Ovary (tissue), 9 donors: Measurements from ENCODE around the gene LRMDA. TPM values are rescaled to one million over a fixed set of nuclear protein-coding genes. Genes with fewer than 3 reads are reported as not detected.

Experiments
- DNase-seq, 5 donors: peaks; one replicate each; pipeline ENCODE4 v3.0.0-alpha.2; 2019 to 2020
- H3K27ac ChIP-seq, 2 donors: fragments of 200-600 bp; one replicate each; pipeline versions ENCODE4 v1.5.1 to v1.8.0; 2019 to 2022
- H3K27me3 ChIP-seq: fragments of 200-600 bp; one replicate; pipeline ENCODE4 v1.8.0; 2022
- H3K36me3 ChIP-seq: fragments of 200-600 bp; sonication (generic); one replicate; pipeline ENCODE4 v1.5.1; 2019
- H3K4me1 ChIP-seq: one replicate; pipeline ENCODE4 v1.8.1; 2013; ENCODE audit warnings: mild to moderate bottlenecking, moderate library complexity; ENCODE audit not compliant: insufficient read depth
- H3K4me3 ChIP-seq: fragments of 200-600 bp; sonication (generic); one replicate; pipeline ENCODE4 v1.5.1; 2017
- H3K9me3 ChIP-seq, 2 donors: fragments of 200-600 bp in 1 of 2; sonication (generic) in 1 of 2; one replicate each; pipeline versions ENCODE4 v1.5.1 to v1.8.1; 2013 to 2019; ENCODE audit warnings: mild to moderate bottlenecking in 1 of 2, moderate library complexity in 1 of 2
- EP300 ChIP-seq: sonication (generic); formaldehyde crosslinking; IDR thresholded peaks from one replicate; pipeline ENCODE4 v1.6.1; 2017; ENCODE audit warnings: antibody characterized with exemption
- POLR2A ChIP-seq: fragments of 450-650 bp; IDR thresholded peaks from one replicate; pipeline ENCODE4 v1.6.1; 2017; ENCODE audit warnings: antibody characterized with exemption, mild to moderate bottlenecking, moderate library complexity
- WGBS, 3 donors: extraction: QIAGEN DNeasy Blood & Tissue Kit in 1 of 3; methylation state at CpG; one replicate each; pipeline versions ENCODE4 v1.1.5 to v1.1.7; 2013 to 2017; 5-methylcytosine and 5-hydroxymethylcytosine counted together
- intact Hi-C, 4 donors: fragments of 100-400 bp; cut with DNase I; formaldehyde crosslinking; loops; one replicate each; pipeline versions ENCODE4 v1.11.0 to v1.15.1; 2022 to 2023
- polyA plus RNA-seq, 2 donors: library from polyadenylated mRNA; stranded (reverse); fragments of 200-250 nt in 1 of 2; fragments of 350-450 nt in 1 of 2; fragmentation: Illumina TruSeq in 1 of 2; extraction: RNeasy Lipid Tissue Mini Kit (QIAGEN cat#74804) in 1 of 2; gene quantifications; one replicate each; pipeline ENCODE4 v1.2.3, GENCODE V29; 2013 to 2014
- total RNA-seq, 7 donors: library from RNA; depleted of rRNA in 2 of 7; stranded (reverse); fragments of >200 nt in 2 of 7; fragmentation: NEBNext Ultra II Directional in 3 of 7; extraction: Animal tissue kit (Norgen Biotek cat#: 25700) in 3 of 7; gene quantifications; one replicate each; pipeline versions ENCODE4 v1.1.0 to v1.2.4, GENCODE V29; 2016 to 2023
- TF ChIP-seq, protein P1 (sequence below), 3 donors: fragments of 450-650 bp in 2 of 3; fragments of 200-600 bp in 1 of 3; IDR thresholded peaks; one replicate each; pipeline versions ENCODE4 v1.5.1 to v1.8.0; 2016 to 2022; ENCODE audit warnings: antibody characterized with exemption in 3 of 3, mild to moderate bottlenecking in 1 of 3
- donor health status: DM: no; HTN: no; CAD: no; lungs with moderate emphysema.
- donor health status: DM: no; HTN: no; CAD: no.
- donor health status: Bipolar disorder and iron deficiency.
- donor health status: DM: yes; HTN: yes; CAD: no.
- donor health status: DM: no; HTN: no; CAD: no.
- donor health status: DM: yes; HTN: yes; CAD: no.

The LRMDA gene
- total and polyA plus RNA-seq, 9 donors: 14.8 to 30.7 (median 22.9) TPM

DNA sequence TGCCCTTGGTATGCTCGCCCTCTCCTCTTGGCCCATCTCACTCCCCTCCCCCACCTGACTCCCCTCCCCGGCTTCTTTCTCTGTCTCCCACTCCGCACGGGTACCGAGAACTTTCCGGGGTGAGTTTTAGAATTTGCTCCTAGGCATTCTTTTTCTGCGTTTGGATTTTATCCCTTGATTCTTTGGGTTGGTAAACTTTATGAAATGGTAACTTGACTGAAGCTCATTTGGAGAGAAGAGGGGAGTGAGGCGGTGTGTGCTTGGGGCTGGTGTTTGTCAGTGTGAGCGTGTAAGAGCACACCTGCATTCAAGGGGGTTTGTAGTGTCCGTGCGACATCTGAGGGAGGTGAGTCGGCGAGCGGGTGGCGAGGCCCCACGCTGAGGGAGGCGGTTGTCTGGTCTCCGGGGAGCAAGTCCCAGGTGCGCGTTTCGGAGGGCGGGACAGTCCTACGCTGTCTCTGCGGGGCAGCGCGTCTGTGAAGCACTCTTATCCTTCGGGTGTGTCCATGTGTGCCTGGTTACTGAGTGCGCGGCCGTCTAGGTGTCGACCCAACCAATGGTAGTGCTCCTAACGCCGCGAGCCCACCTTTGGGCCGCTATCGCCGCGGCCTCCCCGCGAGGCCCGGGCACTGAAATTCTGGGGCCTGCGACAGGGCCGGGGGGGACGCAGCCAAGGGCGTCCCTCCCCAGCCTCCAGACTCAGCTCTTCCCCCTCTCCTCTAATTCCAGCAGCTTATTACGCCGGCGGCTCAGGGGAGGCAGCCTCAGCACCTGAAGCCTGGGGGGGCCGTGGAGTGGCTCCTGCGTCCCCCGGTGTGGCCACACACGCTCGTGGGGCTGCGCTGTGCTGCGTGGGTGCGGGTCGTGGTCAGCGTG, 27.2 kb upstream of the LRMDA start:
- TF ChIP-seq, protein P1, sequence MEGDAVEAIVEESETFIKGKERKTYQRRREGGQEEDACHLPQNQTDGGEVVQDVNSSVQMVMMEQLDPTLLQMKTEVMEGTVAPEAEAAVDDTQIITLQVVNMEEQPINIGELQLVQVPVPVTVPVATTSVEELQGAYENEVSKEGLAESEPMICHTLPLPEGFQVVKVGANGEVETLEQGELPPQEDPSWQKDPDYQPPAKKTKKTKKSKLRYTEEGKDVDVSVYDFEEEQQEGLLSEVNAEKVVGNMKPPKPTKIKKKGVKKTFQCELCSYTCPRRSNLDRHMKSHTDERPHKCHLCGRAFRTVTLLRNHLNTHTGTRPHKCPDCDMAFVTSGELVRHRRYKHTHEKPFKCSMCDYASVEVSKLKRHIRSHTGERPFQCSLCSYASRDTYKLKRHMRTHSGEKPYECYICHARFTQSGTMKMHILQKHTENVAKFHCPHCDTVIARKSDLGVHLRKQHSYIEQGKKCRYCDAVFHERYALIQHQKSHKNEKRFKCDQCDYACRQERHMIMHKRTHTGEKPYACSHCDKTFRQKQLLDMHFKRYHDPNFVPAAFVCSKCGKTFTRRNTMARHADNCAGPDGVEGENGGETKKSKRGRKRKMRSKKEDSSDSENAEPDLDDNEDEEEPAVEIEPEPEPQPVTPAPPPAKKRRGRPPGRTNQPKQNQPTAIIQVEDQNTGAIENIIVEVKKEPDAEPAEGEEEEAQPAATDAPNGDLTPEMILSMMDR (IDR thresholded peaks at IDR 0.05): no peak
- no peak for TF ChIP-seq EP300
- no peak for TF ChIP-seq POLR2A
- intact Hi-C loops: loop anchor here (2.0 to 10.0 kb wide), 11 partner anchors 65 to 1611 kb away; no protein-coding TSS in a partner anchor
- H3K36me3 ChIP-seq: no peaks in the 10 kb centered on the region
- H3K9me3 ChIP-seq: no peaks in the 10 kb centered on the region
- peak overlapping the region; percentile 98 for H3K27ac ChIP-seq
- no peaks in the 10 kb centered on the region for H3K27me3 ChIP-seq
- peak; percentile 62 to 78 (median 63) for DNase-seq
- WGBS, 3 donors: 4 to 8% (median 7%) methylated on average over 42 to 58 of the region's 58 CpGs
- H3K4me1 ChIP-seq: peaks cover 4% of the 10 kb centered on the region
- H3K4me3 ChIP-seq: peak overlapping the region; percentile 93

- H3K36me3 ChIP-seq: no peaks in the 10 kb centered on the region
- TF ChIP-seq EP300: no peak
- TF ChIP-seq, protein P1 (IDR thresholded peaks at IDR 0.05): no peak
- no peak for TF ChIP-seq POLR2A
- no peaks in the 10 kb centered on the region for H3K9me3 ChIP-seq
- DNase-seq: peak; percentile 63 to 84 (median 78)
- H3K4me3 ChIP-seq: peak overlapping the region; percentile 93
- H3K4me1 ChIP-seq: peaks cover 6% of the 10 kb centered on the region
- H3K27ac ChIP-seq: peak overlapping the region; percentile 98
- 19 to 27% (median 21%) methylated on average over 42 to 56 of the region's 56 CpGs for WGBS, 3 donors
- H3K27me3 ChIP-seq: no peaks in the 10 kb centered on the region
- intact Hi-C loops: loop anchor here (2.0 to 10.0 kb wide), 12 partner anchors 64 to 1610 kb away; no protein-coding TSS in a partner anchor
Observed at GRCh38 chr10:75404815-75405597, 26.4 kb upstream of the LRMDA start.

GRCh38 chr10:75405598-75406461, 25.6 kb upstream of the LRMDA start:
- TF ChIP-seq, protein P1 (IDR thresholded peaks at IDR 0.05): no peak
- TF ChIP-seq POLR2A: no peak
- TF ChIP-seq EP300: no peak
- Histone ChIP-seq H3K9me3 (no peaks in the 10 kb centered on the region), H3K27ac (peak overlapping the region in 1 of 2 donors; percentile 98), H3K27me3 (no peaks in the 10 kb centered on the region), H3K36me3 (no peaks in the 10 kb centered on the region), H3K4me3 (peak overlapping the region; percentile 93), H3K4me1 (peaks cover 6% of the 10 kb centered on the region)
- 74 to 83% (median 76%) methylated on average over 39 of the region's 39 CpGs for WGBS, 3 donors
- intact Hi-C loops: loop anchor here (2.0 to 10.0 kb wide), 6 partner anchors 63 to 1609 kb away; no protein-coding TSS in a partner anchor
- DNase-seq: no peak
